ENCODE measurements around the gene NPSR1.

NPSR1 gene

DNA sequence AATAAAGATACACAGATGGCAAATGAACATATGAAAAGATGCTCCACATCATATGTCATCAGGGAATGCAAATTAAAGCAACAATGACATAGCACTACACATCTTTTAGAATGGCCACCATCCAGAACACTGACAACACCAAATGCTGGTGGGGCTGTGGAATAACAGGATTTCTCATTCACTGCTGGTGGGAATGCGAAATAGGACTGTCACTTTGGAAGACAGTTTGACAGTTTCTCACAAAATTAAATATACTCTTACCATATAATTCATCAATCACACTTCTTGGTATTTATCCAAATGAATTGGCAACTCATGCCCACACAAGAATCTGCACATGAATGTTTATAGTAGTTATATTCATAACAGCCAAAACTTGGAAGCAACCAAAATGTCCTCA is 68.2 kb downstream of the NPSR1 start:
- TF ChIP-seq CTCF (conservative IDR thresholded peaks at IDR 0.05; ENCODE audit: low read depth) = no peak
- ChIA-PET CTCF (interaction anchor here (0.5 kb wide), 1 partner anchor 13 kb away, joined by 6 read pairs; no protein-coding TSS in a partner anchor), POLR2A (ENCODE audit: low non-redundant PET) (no interaction called here)
- DNase-seq (ENCODE audit: low spot score) = no peak
- no peak overlapping the region for H3K27ac ChIP-seq

DNA sequence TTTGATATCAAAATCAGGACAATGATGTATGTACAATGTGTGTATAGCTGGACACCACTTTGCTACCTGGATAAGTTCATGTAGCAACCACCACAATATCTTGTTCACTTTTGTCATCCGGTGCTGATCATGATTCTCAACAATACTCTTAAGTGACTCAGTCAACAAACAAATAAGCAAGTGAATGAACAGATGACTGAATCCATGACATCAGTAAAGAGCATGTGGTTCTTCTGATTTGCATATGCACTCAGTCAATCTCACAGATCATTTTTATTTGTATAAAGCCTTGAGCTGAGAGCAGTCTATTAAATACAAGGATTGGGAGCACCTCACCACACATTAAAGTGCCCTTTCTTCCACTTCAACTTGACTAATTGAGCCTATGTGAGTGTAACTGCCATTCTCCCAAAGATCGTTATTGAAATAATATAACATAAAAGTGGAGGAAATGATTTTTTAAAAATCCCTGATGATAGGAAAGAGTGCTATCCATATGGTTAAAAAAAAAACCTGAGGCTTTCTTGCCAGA is 69.5 kb downstream of the NPSR1 start:
- TF ChIP-seq CTCF (conservative IDR thresholded peaks at IDR 0.05; ENCODE audit: low read depth) = no peak
- H3K27ac ChIP-seq = no peak overlapping the region
- ChIA-PET CTCF (no interaction called here), POLR2A (ENCODE audit: low non-redundant PET) (no interaction called here)
- no peak for DNase-seq (ENCODE audit: low spot score)

DNA sequence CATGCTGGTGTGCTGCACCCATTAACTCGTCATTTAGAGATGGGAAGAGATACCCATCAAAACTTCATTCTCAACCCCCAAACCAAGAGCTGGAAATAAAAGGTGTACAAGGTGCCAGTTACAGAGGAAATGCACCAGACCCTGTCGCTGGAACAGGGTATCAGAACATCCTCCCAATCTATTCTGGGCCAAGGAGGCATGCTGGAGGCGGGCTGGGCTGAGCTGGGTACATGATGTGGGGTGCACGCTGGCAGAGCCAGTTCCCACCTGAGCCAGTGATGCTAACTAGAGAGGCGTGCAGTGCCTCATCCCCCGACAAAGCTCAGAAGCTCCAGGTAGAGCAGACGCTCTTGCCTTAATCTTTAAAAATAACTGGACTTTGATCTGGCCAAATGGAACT is 70.1 kb downstream of the NPSR1 start:
- ChIA-PET CTCF (no interaction called here), POLR2A (ENCODE audit: low non-redundant PET) (no interaction called here)
- no peak overlapping the region for H3K27ac ChIP-seq
- TF ChIP-seq CTCF (conservative IDR thresholded peaks at IDR 0.05; ENCODE audit: low read depth) = no peak
- DNase-seq (ENCODE audit: low spot score) = no peak

- ChIA-PET CTCF (interaction anchor here (0.6 kb wide), 1 partner anchor 13 kb away, joined by 3 read pairs; no protein-coding TSS in a partner anchor), POLR2A (ENCODE audit: low non-redundant PET) (no interaction called here)
- DNase-seq (ENCODE audit: low spot score) = no peak
- H3K27ac ChIP-seq = no peak overlapping the region
- no peak for TF ChIP-seq CTCF (conservative IDR thresholded peaks at IDR 0.05; ENCODE audit: low read depth)
Measured at GRCh38 chr7:34734771-34735170, 76.8 kb downstream of the NPSR1 start.

- ChIA-PET CTCF (interaction anchor here (0.6 kb wide), 1 partner anchor 14 kb away, joined by 3 read pairs; no protein-coding TSS in a partner anchor), POLR2A (ENCODE audit: low non-redundant PET) (no interaction called here)
- TF ChIP-seq CTCF (conservative IDR thresholded peaks at IDR 0.05; ENCODE audit: low read depth) = no peak
- DNase-seq (ENCODE audit: low spot score) = no peak
- H3K27ac ChIP-seq = no peak overlapping the region
Measured at GRCh38 chr7:34735526-34735925, 77.5 kb downstream of the NPSR1 start.

DNA sequence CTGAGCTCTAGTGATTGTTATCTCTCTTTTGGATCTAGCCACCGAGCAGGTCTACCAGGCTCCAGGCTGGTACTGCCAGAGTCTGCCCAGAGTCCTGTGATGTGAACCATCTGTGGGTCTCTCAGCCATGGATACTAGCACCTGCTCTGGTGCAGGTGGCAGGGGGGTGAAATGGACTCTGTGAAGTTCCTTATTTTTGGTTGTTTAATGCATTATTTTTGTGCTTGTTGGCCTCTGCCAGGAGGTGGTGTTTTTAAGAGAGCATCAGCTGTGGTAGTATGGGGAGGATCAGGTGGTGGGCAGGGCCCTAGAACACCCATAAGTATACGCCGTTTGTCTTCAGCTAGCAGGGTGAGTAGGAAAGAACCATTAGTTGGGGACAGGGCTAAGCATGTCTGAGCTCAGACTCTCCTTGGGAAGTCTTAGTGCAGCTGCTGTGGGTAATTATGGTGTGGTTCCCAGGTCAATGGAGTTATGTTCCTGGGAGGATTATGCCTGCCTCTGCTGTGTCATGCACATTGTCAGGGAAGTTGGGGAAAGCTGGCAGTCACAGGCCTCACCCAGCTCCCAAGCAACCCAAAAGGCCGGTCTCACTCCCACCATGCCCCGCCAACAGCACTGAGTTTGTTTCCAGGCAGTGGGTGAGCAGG is 81.8 kb downstream of the NPSR1 start:
- H3K27ac ChIP-seq = no peak overlapping the region
- POLR2A ChIA-PET (ENCODE audit: low non-redundant PET) = no interaction called here
- CTCF ChIA-PET = no interaction called here
- no peak for TF ChIP-seq CTCF (conservative IDR thresholded peaks at IDR 0.05; ENCODE audit: low read depth)
- DNase-seq (ENCODE audit: low spot score) = no peak
